Ascending aorta (tissue), 2 donors: ENCODE results near the gene PRKCQ. TPM values are rescaled to one million over a fixed set of nuclear protein-coding genes. Genes with fewer than 3 reads are reported as not detected.

Experiments
- DNase-seq, 2 donors: peaks; one replicate each; pipeline ENCODE4 v3.0.0-alpha.2; 2019; ENCODE audit warnings: low spot score in 2 of 2
- H3K27ac ChIP-seq, 2 donors: fragments of 200-600 bp; sonication (generic); one replicate each; pipeline ENCODE4 v1.5.1; 2016 to 2017; ENCODE audit warnings: mild to moderate bottlenecking in 1 of 2
- H3K27me3 ChIP-seq: fragments of 200-600 bp; sonication (generic); one replicate; pipeline ENCODE4 v1.5.1; 2017
- H3K36me3 ChIP-seq, 2 donors: fragments of 200-600 bp; sonication (generic); one replicate each; pipeline ENCODE4 v1.5.1; 2016
- H3K4me1 ChIP-seq, 2 donors: fragments of 200-600 bp; sonication (generic); one replicate each; pipeline ENCODE4 v1.5.1; 2016 to 2017; ENCODE audit warnings: mild to moderate bottlenecking in 1 of 2
- H3K4me3 ChIP-seq, 2 donors: fragments of 200-600 bp; sonication (generic); one replicate each; pipeline ENCODE4 v1.5.1; 2016 to 2017; ENCODE audit warnings: mild to moderate bottlenecking in 1 of 2
- H3K9me3 ChIP-seq, 2 donors: fragments of 200-600 bp; sonication (generic); one replicate each; pipeline ENCODE4 v1.5.1; 2016
- intact Hi-C: fragments of 100-400 bp; cut with DNase I; formaldehyde crosslinking; loops from one replicate; pipeline ENCODE4 v1.15.1; 2023
- total RNA-seq: library from RNA; depleted of rRNA; stranded (reverse); fragments of >200 nt; gene quantifications from one replicate; pipeline ENCODE4 v1.1.0, GENCODE V29; 2016
- TF ChIP-seq, protein P1 (sequence below), 3 experiments: fragments of 200-600 bp in 2 of 3; fragments of 450-650 bp in 1 of 3; sonication (generic) in 2 of 3; IDR thresholded peaks; one replicate each; pipeline ENCODE4 v1.5.1; 2016 to 2019; ENCODE audit warnings: antibody characterized with exemption in 3 of 3, mild to moderate bottlenecking in 1 of 3, moderate library complexity in 1 of 3

The PRKCQ gene
- total RNA-seq, 1 donor from 2014 or later = not detected

DNA sequence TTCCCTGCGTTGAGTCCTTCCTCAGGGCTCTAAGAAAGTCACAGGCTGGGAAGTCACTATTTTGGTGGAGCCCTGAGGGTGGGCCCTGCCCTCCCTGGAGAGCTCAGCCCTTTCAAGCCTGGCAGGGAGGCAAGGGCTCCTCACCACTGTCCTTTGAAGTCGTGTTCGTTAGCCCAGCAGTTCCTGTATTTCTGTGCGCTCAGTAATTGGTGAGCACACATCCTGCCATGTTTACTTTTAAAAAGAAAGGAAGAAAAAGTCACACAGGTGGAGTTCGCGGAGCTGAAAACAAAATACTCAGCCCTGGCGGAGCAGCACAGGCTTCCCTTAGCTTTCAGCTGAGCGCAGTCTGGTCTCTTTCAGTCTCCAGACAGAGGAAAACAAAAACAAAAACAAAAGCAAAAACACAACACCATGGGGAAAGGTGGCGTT lies 37.1 kb downstream of the PRKCQ start:
- TF ChIP-seq, protein P1, sequence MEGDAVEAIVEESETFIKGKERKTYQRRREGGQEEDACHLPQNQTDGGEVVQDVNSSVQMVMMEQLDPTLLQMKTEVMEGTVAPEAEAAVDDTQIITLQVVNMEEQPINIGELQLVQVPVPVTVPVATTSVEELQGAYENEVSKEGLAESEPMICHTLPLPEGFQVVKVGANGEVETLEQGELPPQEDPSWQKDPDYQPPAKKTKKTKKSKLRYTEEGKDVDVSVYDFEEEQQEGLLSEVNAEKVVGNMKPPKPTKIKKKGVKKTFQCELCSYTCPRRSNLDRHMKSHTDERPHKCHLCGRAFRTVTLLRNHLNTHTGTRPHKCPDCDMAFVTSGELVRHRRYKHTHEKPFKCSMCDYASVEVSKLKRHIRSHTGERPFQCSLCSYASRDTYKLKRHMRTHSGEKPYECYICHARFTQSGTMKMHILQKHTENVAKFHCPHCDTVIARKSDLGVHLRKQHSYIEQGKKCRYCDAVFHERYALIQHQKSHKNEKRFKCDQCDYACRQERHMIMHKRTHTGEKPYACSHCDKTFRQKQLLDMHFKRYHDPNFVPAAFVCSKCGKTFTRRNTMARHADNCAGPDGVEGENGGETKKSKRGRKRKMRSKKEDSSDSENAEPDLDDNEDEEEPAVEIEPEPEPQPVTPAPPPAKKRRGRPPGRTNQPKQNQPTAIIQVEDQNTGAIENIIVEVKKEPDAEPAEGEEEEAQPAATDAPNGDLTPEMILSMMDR (IDR thresholded peaks at IDR 0.05) = no peak
- no peak overlapping the region for H3K4me3 ChIP-seq
- no peak overlapping the region for H3K27ac ChIP-seq
- intact Hi-C loops = no loop called here
- no peaks in the 10 kb centered on the region for H3K27me3 ChIP-seq
- no peaks in the 10 kb centered on the region for H3K9me3 ChIP-seq
- H3K4me1 ChIP-seq = no peaks in the 10 kb centered on the region
- no peaks in the 10 kb centered on the region for H3K36me3 ChIP-seq
- no peak for DNase-seq

DNA sequence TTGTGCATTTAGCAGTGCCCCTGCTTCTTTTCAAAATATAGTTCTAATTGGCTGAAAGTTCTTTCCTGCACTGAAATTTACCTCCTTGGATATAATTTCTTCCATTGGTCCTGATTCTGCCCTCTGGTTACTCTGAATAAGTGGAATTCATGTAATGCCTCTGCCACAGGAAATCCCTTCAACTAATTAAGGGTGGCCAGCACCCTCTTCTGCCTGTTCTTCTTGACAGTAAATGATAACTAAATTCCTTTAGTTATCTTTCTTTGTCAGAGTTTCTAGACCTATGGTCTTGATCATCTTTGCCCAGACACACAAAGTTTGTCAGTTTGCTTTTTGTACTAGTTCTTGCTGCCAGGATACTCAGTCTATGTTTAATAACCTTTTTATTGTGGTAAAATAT lies 40.2 kb downstream of the PRKCQ start:
- no peaks in the 10 kb centered on the region for H3K27me3 ChIP-seq
- TF ChIP-seq, protein P1 (IDR thresholded peaks at IDR 0.05) = no peak
- H3K4me3 ChIP-seq = no peak overlapping the region
- no peak for DNase-seq
- no peaks in the 10 kb centered on the region for H3K36me3 ChIP-seq
- no peaks in the 10 kb centered on the region for H3K4me1 ChIP-seq
- no peak overlapping the region for H3K27ac ChIP-seq
- H3K9me3 ChIP-seq = no peaks in the 10 kb centered on the region
- intact Hi-C loops = no loop called here

DNA sequence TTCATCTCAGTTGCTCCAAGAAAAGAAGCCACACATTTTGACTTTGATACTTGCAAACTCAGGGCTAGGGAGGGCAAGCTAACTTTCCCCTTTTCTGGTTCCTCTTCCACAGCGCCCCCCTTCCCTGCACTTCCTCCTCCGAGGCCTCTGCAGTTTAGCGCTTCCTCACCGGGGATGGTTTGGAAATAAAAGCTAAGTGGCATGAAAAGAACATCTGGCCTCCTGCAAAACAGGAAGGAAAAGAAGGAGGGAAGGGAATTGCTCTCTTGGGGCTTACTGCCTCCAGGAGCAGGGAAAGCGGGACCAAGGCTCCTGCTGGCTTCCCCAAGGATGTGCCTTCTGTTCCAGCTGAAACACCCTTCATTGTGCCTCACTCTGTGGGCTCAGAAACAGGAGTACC lies 42.3 kb downstream of the PRKCQ start:
- no peaks in the 10 kb centered on the region for H3K4me1 ChIP-seq

DNA sequence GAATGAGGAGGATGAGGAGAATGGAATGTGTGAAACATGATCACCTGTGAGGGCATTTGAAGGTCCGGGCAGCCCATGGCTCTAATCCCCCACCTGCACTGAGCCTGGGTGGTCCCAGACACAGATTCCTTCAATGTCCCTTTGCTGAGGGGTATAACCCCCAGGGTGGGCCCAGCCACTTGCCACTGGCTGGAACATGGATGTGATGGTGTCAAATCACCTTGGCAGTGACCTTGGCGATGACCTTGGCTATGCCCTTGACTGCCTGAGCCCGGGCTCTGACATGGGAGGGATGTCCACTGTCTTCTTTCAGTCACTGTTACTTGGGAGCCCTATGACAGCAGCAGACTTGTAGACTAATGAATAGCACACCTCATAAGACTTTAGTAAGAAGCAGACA lies 44.0 kb downstream of the PRKCQ start:
- no peaks in the 10 kb centered on the region for H3K27me3 ChIP-seq
- H3K27ac ChIP-seq = no peak overlapping the region
- no peaks in the 10 kb centered on the region for H3K4me1 ChIP-seq
- DNase-seq = no peak
- TF ChIP-seq, protein P1 (IDR thresholded peaks at IDR 0.05) = no peak
- H3K9me3 ChIP-seq = no peaks in the 10 kb centered on the region
- no peak overlapping the region for H3K4me3 ChIP-seq
- H3K36me3 ChIP-seq = no peaks in the 10 kb centered on the region
- intact Hi-C loops = no loop called here

More for the DNA sequence above, 42.3 kb downstream of the PRKCQ start:
- Histone ChIP-seq H3K36me3 (no peaks in the 10 kb centered on the region), H3K9me3 (no peaks in the 10 kb centered on the region), H3K4me3 (no peak overlapping the region), H3K27ac (no peak overlapping the region), H3K27me3 (no peaks in the 10 kb centered on the region)
- intact Hi-C loops = no loop called here
- DNase-seq = no peak
- TF ChIP-seq, protein P1 (IDR thresholded peaks at IDR 0.05) = no peak

DNA sequence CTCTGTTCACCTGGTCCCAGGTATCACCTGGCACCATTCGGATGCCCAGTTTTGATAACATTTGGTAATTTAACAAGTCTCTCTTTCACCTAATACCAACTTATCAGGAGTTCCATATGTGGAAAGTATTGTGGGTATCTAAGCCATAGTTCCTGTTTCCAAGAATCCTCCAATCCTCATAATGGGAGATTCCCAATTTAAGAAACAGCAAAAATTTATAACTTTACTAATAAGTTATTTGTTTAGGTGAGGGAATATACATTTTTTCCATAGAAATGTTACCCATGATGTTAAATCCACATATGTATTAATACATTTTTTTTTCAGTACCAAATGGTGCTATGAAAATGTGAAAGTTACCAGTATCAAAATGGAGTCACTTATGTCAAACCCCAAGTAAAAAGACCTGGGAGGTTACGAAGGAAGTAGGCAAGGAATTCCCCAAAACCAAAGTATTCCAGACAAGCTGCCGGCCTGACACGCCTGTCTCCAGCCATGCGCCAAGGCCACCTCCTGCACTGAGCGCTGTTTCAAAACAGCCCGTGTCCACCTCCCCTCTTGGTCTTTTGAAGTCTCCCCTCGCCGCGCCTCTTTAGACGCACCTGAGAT lies 44.8 kb downstream of the PRKCQ start:
- intact Hi-C loops = no loop called here
- H3K4me3 ChIP-seq = no peak overlapping the region
- no peak overlapping the region for H3K27ac ChIP-seq
- TF ChIP-seq, protein P1 (IDR thresholded peaks at IDR 0.05) = no peak
- no peaks in the 10 kb centered on the region for H3K27me3 ChIP-seq
- DNase-seq = no peak
- no peaks in the 10 kb centered on the region for H3K9me3 ChIP-seq
- H3K36me3 ChIP-seq = no peaks in the 10 kb centered on the region
- H3K4me1 ChIP-seq = no peaks in the 10 kb centered on the region

DNA sequence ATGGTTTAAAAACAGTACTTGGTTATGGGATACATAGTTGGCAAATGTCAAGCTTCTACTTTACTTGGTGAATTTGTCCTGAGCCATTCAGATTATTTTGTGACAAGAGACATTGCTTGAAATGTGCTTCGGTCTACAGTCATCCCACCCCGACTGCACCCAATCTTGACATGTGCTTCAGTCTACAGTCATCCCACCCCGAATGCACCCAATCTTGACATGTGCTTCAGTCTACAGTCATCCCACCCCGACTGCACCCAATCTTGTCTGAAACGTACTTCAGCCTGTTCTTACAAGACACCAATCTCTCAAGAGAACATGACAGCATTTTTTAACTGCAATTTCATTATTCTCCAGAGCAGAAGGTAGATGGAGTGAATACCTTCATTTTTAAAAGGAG lies 47.8 kb downstream of the PRKCQ start:
- no peak for DNase-seq
- intact Hi-C loops = no loop called here
- Histone ChIP-seq H3K4me1 (no peaks in the 10 kb centered on the region), H3K27ac (no peak overlapping the region), H3K9me3 (no peaks in the 10 kb centered on the region), H3K36me3 (no peaks in the 10 kb centered on the region), H3K4me3 (no peak overlapping the region), H3K27me3 (no peaks in the 10 kb centered on the region)
- TF ChIP-seq, protein P1 (IDR thresholded peaks at IDR 0.05) = no peak
